Keratinocyte (primary cell): ENCODE data around the gene TBC1D16. TPM values are rescaled to one million over a fixed set of nuclear protein-coding genes. Genes with fewer than 3 reads are reported as not detected.

Experiments used
- DNase-seq: peaks from one replicate; pipeline ENCODE4 v3.0.0-alpha.2; 2011; ENCODE audit warnings: low read depth, missing footprints, low spot score
- FAIRE-seq: peaks from 2 replicates; lab custom pipeline; 2011; peaks lifted over from hg19 to GRCh38; lab: Jason Lieb, UNC
- H2AFZ ChIP-seq: 2 replicates; pipeline ENCODE4 v1.6.0; 2012; ENCODE audit warnings: low read length, control low read depth, inconsistent platforms; ENCODE audit not compliant: control insufficient read depth
- H3K27ac ChIP-seq: 2 replicates; pipeline ENCODE4 v1.5.1; 2011; ENCODE audit warnings: low read length; ENCODE audit not compliant: control insufficient read depth, insufficient read depth
- H3K27me3 ChIP-seq: 3 replicates; pipeline ENCODE4 v1.6.0; 2011; ENCODE audit warnings: low read length; ENCODE audit not compliant: control insufficient read depth, insufficient read depth; ENCODE audit errors: extremely low read depth
- H3K36me3 ChIP-seq, 2 experiments: 2 replicates in 1 of 2; 3 replicates in 1 of 2; pipeline ENCODE4 v1.5.1; 2011; ENCODE audit warnings: low read length in 2 of 2, mild to moderate bottlenecking in 1 of 2; ENCODE audit not compliant: control insufficient read depth in 2 of 2, insufficient read depth in 2 of 2; ENCODE audit errors: extremely low read depth in 1 of 2
- H3K4me1 ChIP-seq: 3 replicates; pipeline ENCODE4 v1.5.1; 2011; ENCODE audit warnings: low read length; ENCODE audit not compliant: control insufficient read depth, insufficient read depth; ENCODE audit errors: extremely low read depth
- H3K4me2 ChIP-seq: 3 replicates; pipeline ENCODE4 v1.6.0; 2011; ENCODE audit warnings: low read depth, low read length; ENCODE audit not compliant: control insufficient read depth, insufficient read depth; ENCODE audit errors: extremely low read depth
- H3K4me3 ChIP-seq, 3 experiments: fragments of 200-600 bp in 1 of 3; sonication (generic) in 1 of 3; 2 replicates in 2 of 3; 3 replicates in 1 of 3; pipeline ENCODE4 v1.5.1; 2011 to 2016; ENCODE audit warnings: low read length in 3 of 3, mild to moderate bottlenecking in 3 of 3, control low read depth in 2 of 3, inconsistent platforms in 1 of 3, low read depth in 1 of 3, mixed read lengths in 1 of 3, mixed run types in 1 of 3, moderate library complexity in 1 of 3; ENCODE audit not compliant: control insufficient read depth in 2 of 3, insufficient read depth in 2 of 3; ENCODE audit errors: extremely low read depth in 1 of 3
- H3K79me2 ChIP-seq: 2 replicates; pipeline ENCODE4 v1.6.0; 2012; ENCODE audit warnings: low read length; ENCODE audit not compliant: control insufficient read depth, insufficient read depth
- H3K9ac ChIP-seq: 3 replicates; pipeline ENCODE4 v1.6.0; 2011; ENCODE audit warnings: low read length; ENCODE audit not compliant: control insufficient read depth, insufficient read depth; ENCODE audit errors: extremely low read depth
- H3K9me1 ChIP-seq: 3 replicates; pipeline ENCODE4 v1.6.0; 2011; ENCODE audit warnings: low read length; ENCODE audit not compliant: control insufficient read depth, insufficient read depth; ENCODE audit errors: extremely low read depth
- H3K9me3 ChIP-seq: 2 replicates; pipeline ENCODE4 v1.5.1; 2012; ENCODE audit warnings: low read depth, low read length; ENCODE audit not compliant: control insufficient read depth
- H4K20me1 ChIP-seq: 3 replicates; pipeline ENCODE4 v1.6.0; 2011; ENCODE audit warnings: low read length; ENCODE audit not compliant: control insufficient read depth, insufficient read depth; ENCODE audit errors: extremely low read depth
- EZH2 ChIP-seq: IDR thresholded peaks from one replicate; pipeline ENCODE4 v1.6.1; 2012; ENCODE audit warnings: inconsistent platforms, mild to moderate bottlenecking, low read length, moderate library complexity
- dilution Hi-C: fragments of 300-500 bp; cut with MboI; formaldehyde crosslinking; loops from one replicate; pipeline ENCODE4 v1.7.0; 2020; ENCODE audit warnings: low sequenced_read_pairs; ENCODE audit not compliant: extremely low pct_ligation_motif_present
- polyA plus RNA-seq, 5 experiments: library from polyadenylated mRNA; depleted of rRNA in 3 of 5; stranded (reverse) in 3 of 5; stranded (forward) in 1 of 5; unstranded in 1 of 5; fragments of >200 nt; gene quantifications; 1 replicate in 1 of 5; 2 replicates in 3 of 5; 3 replicates in 1 of 5; pipeline versions ENCODE4 v1.2.1 to v1.2.3, GENCODE V29; 2011 to 2012; ENCODE audit warnings: missing spikeins in 2 of 5, low read depth in 1 of 5, low replicate concordance in 1 of 5
- TF ChIP-seq, protein P1 (sequence below), 3 experiments: IDR thresholded peaks in 1 of 3; conservative IDR thresholded peaks in 1 of 3; optimal IDR thresholded peaks in 1 of 3; 2 replicates in 2 of 3; 3 replicates in 1 of 3; pipeline versions ENCODE3 to v1.5.1; 2011; ENCODE audit warnings: low read length in 3 of 3, mild to moderate bottlenecking in 3 of 3, moderate library complexity in 2 of 3, control low read depth in 1 of 3, inconsistent platforms in 1 of 3; ENCODE audit not compliant: insufficient read depth in 2 of 3; ENCODE audit errors: extremely low read depth in 1 of 3

Gene TBC1D16
- polyA plus RNA-seq, 1 donor (not counting 4 experiments of a cell fraction or from before 2014, with no cell fraction given) = 8.6 TPM

DNA sequence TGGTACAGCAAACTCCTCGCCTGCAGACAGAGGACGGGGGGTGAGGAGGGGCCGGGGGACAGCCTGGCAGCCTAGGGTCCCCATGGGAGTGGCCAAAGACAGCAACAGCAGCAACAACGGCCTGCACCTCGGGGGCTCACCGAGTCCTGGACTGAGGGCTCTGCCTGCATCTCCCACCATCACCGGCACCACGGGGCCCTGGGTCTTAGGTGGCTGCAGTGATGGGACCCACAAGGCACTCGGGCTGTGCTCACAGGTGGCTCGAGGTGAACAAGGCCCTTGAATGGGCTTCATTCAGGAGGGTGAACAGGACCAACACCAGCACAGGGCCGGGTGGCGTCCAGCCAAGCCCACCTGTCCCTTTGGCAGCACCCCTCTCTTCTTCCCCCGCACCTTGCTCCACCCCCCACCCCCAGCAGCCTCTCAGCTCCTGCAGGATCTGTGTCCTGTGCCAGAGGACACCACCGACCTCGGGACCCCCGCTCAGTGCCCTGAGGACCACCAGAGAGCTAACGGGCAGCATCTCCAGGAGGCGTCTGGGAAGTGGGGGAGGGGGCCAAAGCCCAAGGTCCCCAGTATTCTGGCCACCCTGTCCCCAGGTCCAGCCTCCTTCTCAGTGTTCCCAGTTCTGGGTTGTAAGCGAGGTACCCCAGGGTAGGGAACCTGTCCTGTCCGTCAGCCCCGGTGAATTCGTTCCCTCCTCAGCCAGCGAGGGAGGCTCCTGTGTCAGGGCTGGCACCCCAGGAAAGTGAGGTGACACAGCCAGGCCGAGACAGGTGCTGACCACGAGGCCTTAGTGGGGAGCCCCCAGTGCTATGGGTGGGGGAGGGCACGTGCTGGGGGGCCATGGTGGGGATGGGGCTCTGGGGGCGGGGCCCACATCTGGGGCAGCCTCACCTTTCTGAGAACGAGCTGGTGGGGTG is 94.3 kb downstream of the TBC1D16 start:
- Histone ChIP-seq H3K4me3 (no peak overlapping the region), H4K20me1 (no peaks in the 10 kb centered on the region), H3K9ac (no peak overlapping the region), H3K9me3 (no peaks in the 10 kb centered on the region), H3K4me1 (no peaks in the 10 kb centered on the region), H3K4me2 (no peak overlapping the region), H2AFZ (no peak overlapping the region), H3K27ac (no peak overlapping the region), H3K9me1 (no peaks in the 10 kb centered on the region), H3K27me3 (no peaks in the 10 kb centered on the region), H3K36me3 (peaks cover 0 to 11% of the 10 kb centered on the region in 2 experiments), H3K79me2 (no peaks in the 10 kb centered on the region)
- TF ChIP-seq, protein P1, sequence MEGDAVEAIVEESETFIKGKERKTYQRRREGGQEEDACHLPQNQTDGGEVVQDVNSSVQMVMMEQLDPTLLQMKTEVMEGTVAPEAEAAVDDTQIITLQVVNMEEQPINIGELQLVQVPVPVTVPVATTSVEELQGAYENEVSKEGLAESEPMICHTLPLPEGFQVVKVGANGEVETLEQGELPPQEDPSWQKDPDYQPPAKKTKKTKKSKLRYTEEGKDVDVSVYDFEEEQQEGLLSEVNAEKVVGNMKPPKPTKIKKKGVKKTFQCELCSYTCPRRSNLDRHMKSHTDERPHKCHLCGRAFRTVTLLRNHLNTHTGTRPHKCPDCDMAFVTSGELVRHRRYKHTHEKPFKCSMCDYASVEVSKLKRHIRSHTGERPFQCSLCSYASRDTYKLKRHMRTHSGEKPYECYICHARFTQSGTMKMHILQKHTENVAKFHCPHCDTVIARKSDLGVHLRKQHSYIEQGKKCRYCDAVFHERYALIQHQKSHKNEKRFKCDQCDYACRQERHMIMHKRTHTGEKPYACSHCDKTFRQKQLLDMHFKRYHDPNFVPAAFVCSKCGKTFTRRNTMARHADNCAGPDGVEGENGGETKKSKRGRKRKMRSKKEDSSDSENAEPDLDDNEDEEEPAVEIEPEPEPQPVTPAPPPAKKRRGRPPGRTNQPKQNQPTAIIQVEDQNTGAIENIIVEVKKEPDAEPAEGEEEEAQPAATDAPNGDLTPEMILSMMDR (optimal IDR thresholded peaks at IDR 0.05 in 1 of 3, IDR thresholded peaks at IDR 0.05 in 1 of 3, conservative IDR thresholded peaks at IDR 0.05 in 1 of 3; ENCODE audit: extremely low read depth in 1 of 3, insufficient read depth in 2 of 3, low read length in 3 of 3) = no peak
- no peak for TF ChIP-seq EZH2
- no peak for FAIRE-seq
- dilution Hi-C loops = no loop called here
- DNase-seq = no peak

DNA sequence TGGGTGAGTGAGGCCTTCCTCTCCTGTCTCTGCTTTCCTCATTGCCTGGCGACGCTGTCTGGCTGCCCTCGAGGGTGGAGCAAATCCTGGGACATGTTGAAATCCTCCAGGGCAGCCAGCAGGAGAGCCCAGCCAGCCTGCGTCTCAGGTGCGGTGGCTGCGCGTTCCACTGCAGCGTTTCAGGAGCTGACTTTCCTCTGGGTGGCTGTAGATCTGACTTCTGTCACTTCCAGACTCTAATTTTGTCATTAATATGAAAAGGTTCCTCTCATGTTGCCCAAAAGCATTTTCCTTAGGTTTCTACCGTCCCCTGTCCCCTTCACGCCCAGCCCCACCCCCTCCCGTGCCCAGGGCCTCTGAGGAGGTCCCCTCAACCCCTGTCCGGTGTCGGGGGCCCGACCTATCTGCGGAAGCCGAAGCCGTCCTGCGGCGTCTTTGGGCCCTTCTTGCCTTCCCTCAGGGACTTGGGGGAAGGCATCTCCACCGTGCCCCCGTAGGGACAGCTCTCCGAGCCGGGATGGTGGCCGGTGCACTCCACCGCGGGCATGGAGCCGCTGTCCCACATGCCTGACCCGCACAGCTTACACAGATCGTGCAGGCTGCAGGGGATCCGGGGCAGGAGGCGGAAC is 95.1 kb downstream of the TBC1D16 start:
- FAIRE-seq (no peak), DNase-seq (no peak)
- Histone ChIP-seq H3K9me1 (no peaks in the 10 kb centered on the region), H3K36me3 (peaks cover 0 to 11% of the 10 kb centered on the region in 2 experiments), H3K4me1 (no peaks in the 10 kb centered on the region), H3K9ac (no peak overlapping the region), H3K27ac (no peak overlapping the region), H3K79me2 (no peaks in the 10 kb centered on the region), H3K4me3 (no peak overlapping the region), H4K20me1 (no peaks in the 10 kb centered on the region), H3K27me3 (no peaks in the 10 kb centered on the region), H3K9me3 (no peaks in the 10 kb centered on the region), H2AFZ (no peak overlapping the region), H3K4me2 (no peak overlapping the region)
- no peak for TF ChIP-seq EZH2
- TF ChIP-seq, protein P1 (optimal IDR thresholded peaks at IDR 0.05 in 1 of 3, IDR thresholded peaks at IDR 0.05 in 1 of 3, conservative IDR thresholded peaks at IDR 0.05 in 1 of 3; ENCODE audit: extremely low read depth in 1 of 3, insufficient read depth in 2 of 3, low read length in 3 of 3) = no peak
- dilution Hi-C loops = no loop called here
